HepG2 (cell line): ENCODE results near the gene FAM114A1. TPM values are rescaled to one million over a fixed set of nuclear protein-coding genes. Genes with fewer than 3 reads are reported as not detected.

Experiments used
- ATAC-seq: fragments of 200-7000 bp; cut with Tn5 transposase; 3 replicates; pipeline ENCODE4 v1.9.1; 2020; ENCODE audit warnings: mild to moderate bottlenecking, moderate library complexity
- BruUV-seq: library from RNA; stranded (reverse); fragments of 400-500 nt; replicated peaks from 2 replicates; lab custom pipeline; 2021; lab: Mats Ljungman, UMichigan
- CTCF ChIA-PET: fragments of 300-600 bp; formaldehyde crosslinking; extraction: SDS; loops from one replicate; lab custom pipeline; 2021; ENCODE audit warnings: low total read pairs, inconsistent platforms, low intra/inter-chr PET ratio; lab: Yijun Ruan, JAX
- POLR2A ChIA-PET: fragments of 350-600 bp; sonication (Branson Sonifier 250); formaldehyde crosslinking; loops from one replicate; lab custom pipeline; 2020; ENCODE audit warnings: antibody characterized with exemption, inconsistent platforms; lab: Yijun Ruan, JAX
- DNase-seq: peaks from one replicate; pipeline ENCODE4 v3.0.0-alpha.2; 2015; ENCODE audit warnings: low spot score
- FAIRE-seq: peaks from 3 replicates; lab custom pipeline; 2011; peaks lifted over from hg19 to GRCh38; lab: Jason Lieb, UNC
- H2AFZ ChIP-seq: one replicate; pipeline ENCODE4 v1.6.1; 2011; ENCODE audit warnings: low read length, inconsistent platforms
- H3K27ac ChIP-seq: fragments of 300-600 bp; 3 replicates; pipeline ENCODE4 v1.8.0; 2011; ENCODE audit warnings: mixed run types, mild to moderate bottlenecking, mixed read lengths, low read length, inconsistent platforms; ENCODE audit not compliant: insufficient read depth; ENCODE audit errors: extremely low read length
- H3K27me3 ChIP-seq, 2 experiments: fragments of 200-600 bp in 1 of 2; 2 replicates in 1 of 2; 3 replicates in 1 of 2; pipeline versions ENCODE4 v1.6.0 to v1.8.0; 2011; ENCODE audit warnings: low read length in 2 of 2, mild to moderate bottlenecking in 2 of 2, moderate library complexity in 2 of 2, inconsistent platforms in 1 of 2; ENCODE audit not compliant: insufficient read depth in 2 of 2, control insufficient read depth in 1 of 2
- H3K36me3 ChIP-seq, 2 experiments: fragments of 200-600 bp in 1 of 2; replicated peaks in 1 of 2; 2 replicates in 1 of 2; 3 replicates in 1 of 2; pipeline versions ENCODE4 v1.5.1 to v1.8.0; 2011; ENCODE audit warnings: low read length in 2 of 2, inconsistent platforms in 1 of 2; ENCODE audit not compliant: insufficient read depth in 2 of 2, control insufficient read depth in 1 of 2
- H3K4me1 ChIP-seq: 2 replicates; pipeline ENCODE4 v1.5.1; 2012; ENCODE audit warnings: low read length, inconsistent platforms; ENCODE audit not compliant: insufficient read depth
- H3K4me2 ChIP-seq: 2 replicates; pipeline ENCODE4 v1.6.0; 2011; ENCODE audit warnings: low read depth, low read length, inconsistent platforms
- H3K4me3 ChIP-seq, 3 experiments: fragments of 200-600 bp in 1 of 3; sonication (generic), shearing (Covaris generic) in 1 of 3; replicated peaks in 1 of 3; 2 replicates each; pipeline ENCODE4 v1.5.1; 2011 to 2016; ENCODE audit warnings: low read length in 3 of 3, inconsistent platforms in 2 of 3, low read depth in 2 of 3, mild to moderate bottlenecking in 2 of 3, control low read depth in 1 of 3, mixed read lengths in 1 of 3; ENCODE audit not compliant: insufficient read depth in 1 of 3
- H3K79me2 ChIP-seq: one replicate; pipeline ENCODE4 v1.6.1; 2011; ENCODE audit warnings: low read length, inconsistent platforms; ENCODE audit not compliant: insufficient read depth
- H3K9ac ChIP-seq: 2 replicates; pipeline ENCODE4 v1.6.0; 2011; ENCODE audit warnings: mild to moderate bottlenecking, low read depth, low read length, inconsistent platforms; ENCODE audit not compliant: insufficient read depth
- H3K9me3 ChIP-seq: 2 replicates; pipeline ENCODE4 v1.5.1; 2012; ENCODE audit warnings: mild to moderate bottlenecking, low read length
- H4K20me1 ChIP-seq: 2 replicates; pipeline ENCODE4 v1.6.0; 2011; ENCODE audit warnings: inconsistent platforms, mild to moderate bottlenecking, low read length, moderate library complexity; ENCODE audit not compliant: insufficient read depth
- ATF5 ChIP-seq: sonication (generic); formaldehyde crosslinking; IDR thresholded peaks from 2 replicates; pipeline ENCODE4 v1.4.0; 2020; ENCODE audit warnings: mild to moderate bottlenecking, low read depth, missing genetic modification reagents
- KLF13 ChIP-seq: sonication (generic); formaldehyde crosslinking; IDR thresholded peaks from 2 replicates; pipeline ENCODE4 v1.4.0; 2020; ENCODE audit warnings: mild to moderate bottlenecking, missing genetic modification reagents
- SPEN ChIP-seq: sonication (generic); formaldehyde crosslinking; IDR thresholded peaks from 2 replicates; pipeline ENCODE4 v1.5.1; 2020; ENCODE audit warnings: low read depth, mild to moderate bottlenecking, missing genetic modification reagents
- TBX3 ChIP-seq: fragments of 450-650 bp; IDR thresholded peaks from 2 replicates; pipeline ENCODE4 v1.6.1; 2017; ENCODE audit warnings: antibody characterized with exemption, mild to moderate bottlenecking, inconsistent platforms, borderline replicate concordance
- TCF12 ChIP-seq, 2 experiments: fragments of 450-650 bp in 1 of 2; sonication (generic) in 1 of 2; formaldehyde crosslinking in 1 of 2; IDR thresholded peaks; 2 replicates each; pipeline versions ENCODE4 v1.6.1 to v1.8.0; 2017 to 2022; ENCODE audit warnings: antibody characterized with exemption in 1 of 2, mild to moderate bottlenecking in 1 of 2, missing genetic modification reagents in 1 of 2, moderate library complexity in 1 of 2
- THAP9 ChIP-seq: sonication (generic); formaldehyde crosslinking; IDR thresholded peaks from 2 replicates; pipeline ENCODE4; 2020; ENCODE audit warnings: missing genetic modification reagents, mild to moderate bottlenecking, borderline replicate concordance
- TOPORS ChIP-seq: sonication (generic); formaldehyde crosslinking; IDR thresholded peaks from 2 replicates; pipeline ENCODE4 v1.8.0; 2023; ENCODE audit warnings: mild to moderate bottlenecking, missing genetic modification reagents
- YEATS2 ChIP-seq: sonication (generic); formaldehyde crosslinking; IDR thresholded peaks from 2 replicates; pipeline ENCODE4 v1.4.0; 2020; ENCODE audit warnings: missing genetic modification reagents, borderline replicate concordance
- ZNF768 ChIP-seq: sonication (generic); formaldehyde crosslinking; IDR thresholded peaks from 2 replicates; pipeline ENCODE4 v1.4.0; 2020; ENCODE audit warnings: missing genetic modification reagents
- ZNF816 ChIP-seq: sonication (generic); formaldehyde crosslinking; IDR thresholded peaks from 2 replicates; pipeline ENCODE4 v1.8.0; 2022; ENCODE audit warnings: missing genetic modification reagents, mild to moderate bottlenecking, borderline replicate concordance
- ZNF841 ChIP-seq: sonication (generic); formaldehyde crosslinking; IDR thresholded peaks from 2 replicates; pipeline ENCODE4 v1.8.1; 2023; ENCODE audit warnings: missing genetic modification reagents, borderline replicate concordance
- WGBS: methylation state at CpG from one replicate; pipeline ENCODE4 v1.1.6; 2017; ENCODE audit warnings: low lambda C conversion rate; 5-methylcytosine and 5-hydroxymethylcytosine counted together
- in situ Hi-C: cut with HindIII; loops from 2 replicates; pipeline ENCODE4 v1.10.0; 2017; ENCODE audit warnings: low pct_unique_long_range_greater_than_20kb; ENCODE audit not compliant: extremely low pct_ligation_motif_present
- intact Hi-C: fragments of 100-400 bp; cut with micrococcal nuclease; formaldehyde crosslinking; loops from one replicate; pipeline ENCODE4 v1.10.0; 2022; ENCODE audit not compliant: unreplicated experiment
- polyA plus RNA-seq, 8 experiments: library from polyadenylated mRNA; depleted of rRNA in 3 of 8; stranded (reverse) in 7 of 8; unstranded in 1 of 8; fragments of >200 nt; fragmentation: Illumina TruSeq in 4 of 8; extraction: Trizol in 4 of 8; gene quantifications; 2 replicates each; pipeline versions ENCODE4 v1.2.1 to v1.2.3, GENCODE V29; 2011 to 2016; ENCODE audit warnings: low read depth in 4 of 8, missing spikeins in 1 of 8, mixed read lengths in 1 of 8; ENCODE audit not compliant: insufficient read depth in 1 of 8
- total RNA-seq, 5 experiments: library from RNA; depleted of rRNA; stranded (reverse); fragments of >200 nt; fragmentation: Illumina TruSeq; extraction: Trizol; gene quantifications; 2 replicates each; pipeline ENCODE4 v1.2.3, GENCODE V29; 2016; ENCODE audit warnings: low read depth in 1 of 5

The FAM114A1 gene
- total and polyA plus RNA-seq, 2 of the 13 experiments (the other 11 are each of a cell fraction or from before 2014, with no cell fraction given): 61.0 to 76.9 TPM

- CTCF ChIA-PET: no interaction called here
- Histone ChIP-seq H3K4me1 (no peaks in the 10 kb centered on the region), H3K27me3 (no peaks in the 10 kb centered on the region), H2AFZ (no peak overlapping the region), H3K79me2 (no peaks in the 10 kb centered on the region), H3K9ac (no peak overlapping the region), H3K9me3 (no peaks in the 10 kb centered on the region), H3K36me3 (peaks cover 18 to 68% of the 10 kb centered on the region in 2 experiments), H3K4me2 (no peak overlapping the region), H3K4me3 (no peak overlapping the region), H3K27ac (no peak overlapping the region), H4K20me1 (no peaks in the 10 kb centered on the region)
- FAIRE-seq (no peak), DNase-seq (no peak), ATAC-seq (no peak)
- in situ Hi-C loops (no loop called here), intact Hi-C loops (no loop called here)
- TF ChIP-seq ATF5: no peak
- no peak for TF ChIP-seq TBX3
- TF ChIP-seq YEATS2 (CRISPR knock-in tag): no peak
- TF ChIP-seq THAP9: no peak
- no peak for TF ChIP-seq TCF12 (IDR thresholded peaks at IDR 0.05)
- no peak for TF ChIP-seq TCF12 (CRISPR knock-in tag; IDR thresholded peaks at IDR 0.05)
- TF ChIP-seq ZNF768 (CRISPR knock-in tag): no peak
- TF ChIP-seq SPEN: no peak
- no peak for TF ChIP-seq ZNF841 (CRISPR knock-in tag)
- TF ChIP-seq KLF13 (CRISPR knock-in tag): no peak
- no peak for TF ChIP-seq ZNF816 (CRISPR knock-in tag)
- TF ChIP-seq TOPORS: no peak
- 95% methylated on average over 2 of the region's 2 CpGs for WGBS
- BruUV-seq: no TSS peak
- POLR2A ChIA-PET: no interaction called here
Observed at GRCh38 chr4:38920186-38920585, 52.6 kb downstream of the FAM114A1 start.
